Cardiac septum (tissue), 1 donor: ENCODE data around the gene CC2D2A. TPM values are rescaled to one million over a fixed set of nuclear protein-coding genes. Genes with fewer than 3 reads are reported as not detected.

ENCODE experiments used
- DNase-seq: peaks from one replicate; pipeline ENCODE4 v3.0.0-alpha.2; 2020; ENCODE audit warnings: low spot score
- intact Hi-C: fragments of 100-400 bp; cut with DNase I; formaldehyde crosslinking; loops from one replicate; pipeline ENCODE4 v1.14.0; 2022
- total RNA-seq: library from RNA; stranded (reverse); fragmentation: NEBNext Ultra II Directional; extraction: Animal tissue kit (Norgen Biotek cat#: 25700); gene quantifications from one replicate; pipeline ENCODE4 v1.2.1, GENCODE V29; 2021
- donor health status: DM: no; HTN: no; CAD: no.

Gene CC2D2A
- total RNA-seq, 1 donor from 2014 or later: 9.0 TPM

- no peak for DNase-seq
- intact Hi-C loops: loop anchor here (2.0 kb wide), 2 partner anchors 219 to 227 kb away; no protein-coding TSS in a partner anchor
These were observed 12.1 kb upstream of the CC2D2A start for GRCh38 chr4:15457406-15458201.

GRCh38 chr4:15458616-15459015, 11.1 kb upstream of the CC2D2A start:
- no peak for DNase-seq
- intact Hi-C loops: no loop called here

DNA sequence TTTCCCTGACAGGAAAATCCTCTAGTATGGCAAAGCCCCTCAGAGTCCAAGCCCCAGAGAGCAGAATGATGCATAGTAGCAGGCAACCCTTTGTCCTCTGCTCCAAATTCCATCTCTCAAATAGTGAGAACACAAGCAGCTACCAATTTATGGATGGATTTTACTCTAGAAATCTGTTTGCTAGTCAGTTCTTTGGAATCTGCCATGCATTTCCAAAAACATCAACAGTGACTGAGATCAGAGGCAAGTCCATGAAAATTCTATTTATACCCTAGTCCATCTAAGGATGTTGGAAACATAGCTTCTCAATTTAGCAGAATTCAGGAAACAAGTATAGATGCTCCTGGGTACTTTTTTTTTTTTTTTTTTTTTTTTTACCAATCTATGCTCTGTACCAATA, 10.0 kb upstream of the CC2D2A start:
- intact Hi-C loops: no loop called here
- no peak for DNase-seq

- intact Hi-C loops: no loop called here
These were observed 3.1 kb upstream of the CC2D2A start for GRCh38 chr4:15466596-15466995.

DNA sequence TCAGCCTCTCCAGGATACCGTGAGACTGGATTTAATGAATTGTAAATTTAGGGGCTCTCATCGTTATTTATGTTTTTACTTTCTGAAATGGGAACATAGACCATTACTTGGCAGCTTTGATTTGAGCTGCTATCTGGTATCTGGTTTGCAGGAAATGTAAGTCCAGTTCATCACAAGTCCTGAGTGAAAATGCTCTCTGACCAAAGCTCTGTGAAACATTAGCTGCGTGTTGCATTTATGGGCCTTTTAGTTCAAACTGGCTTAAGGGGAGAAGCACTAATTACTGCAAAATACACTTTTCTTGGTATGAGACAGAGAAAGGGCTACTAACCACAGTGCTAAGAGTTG, 420 bp downstream of the CC2D2A start:
- no peak for DNase-seq
- intact Hi-C loops: loop anchor here (10.0 kb wide), 2 partner anchors 335 to 535 kb away; no protein-coding TSS in a partner anchor

More at GRCh38 chr4:15466596-15466995, 3.1 kb upstream of the CC2D2A start:
- no peak for DNase-seq

DNA sequence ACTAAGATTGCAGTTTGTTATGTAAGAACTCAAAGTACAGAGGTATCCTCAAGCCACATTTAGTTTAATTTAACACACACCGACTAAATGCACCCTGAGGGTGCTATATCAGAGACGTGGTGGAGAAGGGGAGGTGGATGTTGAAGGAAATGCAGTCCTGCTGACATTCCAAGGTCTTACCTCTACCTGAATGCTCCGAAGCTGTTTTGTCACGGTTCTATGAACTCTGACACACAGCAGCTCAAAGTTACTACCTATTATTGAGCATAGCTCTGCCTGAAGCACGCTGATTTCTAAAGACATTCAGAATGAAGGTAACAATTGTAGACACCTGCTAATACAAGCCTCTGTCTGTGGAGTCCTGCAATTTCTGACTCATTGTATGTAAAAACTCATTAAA, 6.7 kb downstream of the CC2D2A start:
- no peak for DNase-seq
- intact Hi-C loops: loop anchor here (5.0 to 10.0 kb wide), 3 partner anchors 176 to 528 kb away; no protein-coding TSS in a partner anchor

DNA sequence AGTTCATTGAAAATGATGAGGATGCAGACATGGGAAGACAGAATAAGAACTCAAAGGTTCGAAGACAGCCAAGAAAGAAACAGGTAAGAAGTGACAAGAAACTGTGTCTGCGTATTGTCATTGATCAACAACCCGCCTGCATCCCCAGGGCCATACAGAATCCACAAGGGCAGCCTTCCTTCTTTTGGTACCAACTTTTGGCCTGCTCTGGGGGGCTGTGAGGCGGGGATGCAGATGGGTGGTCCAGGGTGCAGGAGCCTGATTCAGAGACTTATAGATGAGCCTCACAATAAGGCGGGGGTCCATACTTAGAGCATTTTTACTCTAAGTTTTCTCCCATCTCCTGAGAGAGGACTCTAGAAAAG, 9.0 kb downstream of the CC2D2A start:
- DNase-seq: no peak
- intact Hi-C loops: loop anchor here (5.0 to 10.0 kb wide), 3 partner anchors 174 to 526 kb away; no protein-coding TSS in a partner anchor

DNA sequence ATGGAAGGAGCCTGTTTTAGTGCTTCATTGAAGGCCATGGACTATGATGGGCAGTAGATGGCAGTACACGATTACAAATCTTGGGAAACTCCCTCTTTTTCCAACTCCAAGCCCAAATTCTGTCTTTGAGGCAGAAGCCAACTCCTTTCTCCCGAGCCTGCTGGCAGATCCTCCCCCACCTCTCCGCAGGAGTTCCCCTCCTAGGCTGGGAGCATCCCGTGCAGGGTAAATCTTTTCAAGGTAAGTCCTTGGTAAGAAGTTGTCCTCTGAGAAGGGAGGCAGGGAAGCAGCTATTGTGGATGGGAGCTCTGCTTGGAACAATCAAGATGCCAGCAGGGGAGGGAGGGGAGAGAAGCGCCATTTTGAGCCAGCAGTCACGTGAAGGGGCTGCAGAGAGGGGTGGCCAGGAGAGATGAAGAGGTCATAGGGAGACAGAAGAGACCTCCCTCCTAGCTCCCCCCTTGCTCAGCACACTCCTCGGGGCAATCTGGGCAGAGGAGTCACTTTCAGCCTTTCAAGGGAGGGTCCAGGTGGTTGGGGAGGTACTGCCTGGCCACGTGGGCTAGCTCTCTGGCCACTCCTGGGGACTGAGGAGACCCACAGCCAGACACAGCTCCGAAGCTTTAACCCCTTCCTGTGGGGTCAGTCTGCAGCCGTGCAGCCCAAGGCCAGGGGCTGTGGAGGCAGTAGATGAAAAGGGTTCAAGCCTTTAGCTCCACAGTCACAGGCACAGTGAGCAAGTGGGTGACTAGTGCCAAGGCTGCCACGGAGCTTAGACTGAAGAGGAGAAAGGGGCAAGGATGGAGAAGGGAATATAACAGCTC, 9.6 kb downstream of the CC2D2A start:
- no peak for DNase-seq
- intact Hi-C loops: loop anchor here (5.0 to 10.0 kb wide), 3 partner anchors 173 to 526 kb away; no protein-coding TSS in a partner anchor

- intact Hi-C loops: loop anchor here (5.0 to 10.0 kb wide), 4 partner anchors 172 to 525 kb away; no protein-coding TSS in a partner anchor
- DNase-seq: no peak
These were observed 10.2 kb downstream of the CC2D2A start for GRCh38 chr4:15479913-15480185.

DNA sequence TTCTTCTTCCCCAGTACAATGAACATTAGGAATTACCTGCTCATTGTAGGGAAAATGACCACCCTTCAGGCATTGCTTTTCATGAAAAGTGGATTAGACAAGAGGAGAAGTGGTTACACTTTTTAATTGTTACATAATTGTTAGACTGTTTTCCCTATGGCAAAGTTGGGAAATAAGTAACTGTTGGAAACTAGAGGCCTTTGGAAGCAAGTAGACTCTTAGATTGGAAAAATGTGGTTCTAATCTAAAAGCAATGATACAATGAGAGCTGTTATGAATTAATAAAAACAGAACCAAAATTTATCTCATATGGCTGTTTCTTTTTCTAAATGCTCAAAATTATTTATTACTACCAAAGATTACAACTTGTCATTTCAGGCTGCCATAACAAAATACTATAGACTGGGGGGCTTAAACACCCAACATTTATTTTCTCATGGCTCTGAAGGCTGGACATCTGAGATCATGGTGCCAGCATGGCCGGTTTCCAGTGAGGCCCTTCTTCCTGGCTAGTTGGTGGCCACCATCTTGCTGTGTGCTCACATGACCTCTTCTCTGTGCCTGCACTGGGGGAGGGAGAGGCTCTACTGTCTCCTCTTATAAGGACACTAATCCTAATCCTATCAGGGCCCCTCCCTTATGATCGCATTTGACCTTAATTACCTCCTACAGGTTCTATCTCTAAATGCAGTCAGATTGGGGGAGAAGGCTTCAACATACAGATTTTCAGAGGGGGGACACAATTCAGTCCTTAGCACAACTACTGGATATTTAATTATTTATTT, 12.5 kb downstream of the CC2D2A start:
- intact Hi-C loops: loop anchor here (5.0 kb wide), 1 partner anchor 475 kb away; no protein-coding TSS in a partner anchor
- no peak for DNase-seq

- DNase-seq: no peak
- intact Hi-C loops: loop anchor here (5.0 kb wide), 1 partner anchor 474 kb away; no protein-coding TSS in a partner anchor
These were observed 13.2 kb downstream of the CC2D2A start for GRCh38 chr4:15482842-15483241.

DNA sequence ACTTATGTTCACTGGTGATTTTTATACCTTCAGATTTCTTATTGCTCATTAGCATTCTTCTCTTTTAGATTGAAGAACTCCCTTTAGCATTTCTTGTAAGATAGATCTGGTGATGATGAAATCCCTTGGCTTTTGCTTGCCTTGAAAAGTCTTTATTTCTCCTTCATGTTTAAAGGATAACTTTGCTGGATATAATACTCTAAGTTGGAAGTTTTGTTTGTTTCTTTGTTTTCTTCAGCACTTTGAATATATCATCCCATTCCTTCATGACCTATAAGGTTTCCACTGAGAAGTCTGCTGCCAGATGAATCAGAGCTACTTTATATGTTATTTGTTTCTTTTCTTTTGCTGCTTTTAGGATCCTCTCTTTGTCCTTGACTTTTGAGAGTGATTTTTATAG, 18.5 kb downstream of the CC2D2A start:
- intact Hi-C loops: no loop called here

DNA sequence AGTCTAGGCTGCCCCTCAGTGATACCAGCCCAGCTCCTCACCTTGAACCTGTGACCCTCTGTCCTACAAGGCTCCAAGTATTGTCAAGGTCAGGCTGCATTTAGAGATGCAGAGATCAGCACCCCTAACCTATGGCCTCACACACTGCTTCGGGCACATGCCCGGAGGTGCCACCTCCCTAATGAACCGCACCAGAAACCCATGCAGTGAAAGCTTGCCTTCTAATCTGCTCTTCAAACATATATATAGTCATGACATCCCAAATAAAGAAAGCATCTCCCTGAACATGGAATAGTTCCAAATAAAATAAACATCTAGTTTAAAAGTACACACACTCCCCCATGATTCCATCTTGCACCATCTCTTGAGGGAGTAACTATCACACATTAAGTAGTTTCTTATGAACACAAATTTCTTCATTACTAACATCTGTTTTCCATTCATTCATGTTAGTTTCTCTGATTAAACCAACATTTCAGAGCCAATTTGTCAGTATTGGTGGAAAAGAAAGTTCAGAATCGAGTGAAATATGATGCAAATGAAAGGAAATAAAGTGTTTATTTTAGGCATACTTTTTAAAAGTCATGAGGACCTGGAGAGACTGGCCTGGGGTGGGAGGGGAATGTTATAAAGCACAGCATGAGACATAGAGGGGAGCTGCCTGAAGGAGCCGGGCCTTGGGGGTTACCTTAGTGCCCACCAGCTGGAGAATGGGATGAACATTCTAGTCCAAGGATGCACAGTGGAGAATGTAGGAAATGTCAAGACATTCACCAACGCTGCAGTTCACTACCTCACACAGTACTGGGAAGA, 19.2 kb downstream of the CC2D2A start:
- intact Hi-C loops: no loop called here
- no peak for DNase-seq

More for the DNA sequence above, 18.5 kb downstream of the CC2D2A start:
- DNase-seq: no peak

- DNase-seq: no peak
These were observed 19.9 kb downstream of the CC2D2A start for GRCh38 chr4:15489551-15489950.

GRCh38 chr4:15493411-15493810, 23.7 kb downstream of the CC2D2A start:
- intact Hi-C loops: no loop called here
- no peak for DNase-seq

More at GRCh38 chr4:15489551-15489950, 19.9 kb downstream of the CC2D2A start:
- intact Hi-C loops: no loop called here

DNA sequence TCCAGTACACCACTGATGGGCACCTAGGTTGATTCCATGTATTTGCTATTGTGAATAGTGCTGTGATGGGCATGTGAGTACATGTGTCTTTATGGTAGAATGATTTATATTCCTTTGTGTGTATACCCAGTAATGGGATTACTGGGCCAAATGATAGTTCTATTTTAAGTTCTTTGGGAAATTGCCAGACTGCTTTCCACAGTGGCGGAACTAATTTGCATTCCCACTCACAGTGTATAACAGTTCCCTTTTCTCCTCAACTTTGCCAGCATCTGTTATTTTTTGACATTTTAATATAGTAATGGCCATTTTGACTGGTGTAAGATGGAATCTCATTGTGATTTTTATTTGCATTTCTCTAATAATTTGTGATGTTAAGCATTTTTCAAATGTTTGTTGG, 25.9 kb downstream of the CC2D2A start:
- intact Hi-C loops: no loop called here
- DNase-seq: no peak

- intact Hi-C loops: no loop called here
These were observed 28.7 kb downstream of the CC2D2A start for GRCh38 chr4:15498356-15498755.

GRCh38 chr4:15500701-15501100, 31.0 kb downstream of the CC2D2A start:
- intact Hi-C loops: no loop called here
- DNase-seq: no peak

More at GRCh38 chr4:15498356-15498755, 28.7 kb downstream of the CC2D2A start:
- DNase-seq: no peak

DNA sequence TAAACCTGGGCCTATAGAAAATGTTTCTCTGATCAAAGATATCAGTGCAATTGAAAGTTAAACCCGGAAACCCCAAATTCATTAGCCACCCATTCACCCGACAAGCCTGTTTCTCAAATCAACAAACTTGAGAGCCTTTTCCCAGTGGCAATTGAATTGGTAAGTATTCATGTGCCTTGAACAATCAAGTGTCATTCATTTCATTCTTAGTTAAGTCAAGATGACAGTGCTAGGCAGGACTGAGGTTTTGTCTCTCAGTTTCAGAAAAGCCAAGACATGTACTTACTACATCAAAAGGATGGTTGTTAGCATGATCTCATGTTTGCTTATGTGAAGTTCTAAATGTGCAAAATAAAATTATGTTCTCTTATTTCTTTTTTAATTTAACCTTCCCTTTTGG, 32.3 kb downstream of the CC2D2A start:
- DNase-seq: no peak
- intact Hi-C loops: no loop called here
